Measurements from ENCODE around the gene PBX3. TPM values are rescaled to one million over a fixed set of nuclear protein-coding genes. Genes with fewer than 3 reads are reported as not detected.
A peak's percentile ranks its signal among the peaks of the same experiment; 100 is the strongest.

PBX3 gene
- total RNA-seq, 1 donor from 2014 or later = 6.3 TPM

- H3K27me3 ChIP-seq (ENCODE audit: control insufficient read depth, insufficient read depth, low read length) = no peaks in the 10 kb centered on the region
- TF ChIP-seq CTCF (IDR thresholded peaks at IDR 0.05; ENCODE audit: insufficient read depth, low read length, severe bottlenecking) = no peak
- DNase-seq (ENCODE audit: low read depth) = no peak
- H3K4me3 ChIP-seq (ENCODE audit: low read depth, low read length) = no peak overlapping the region
- H3K36me3 ChIP-seq (ENCODE audit: control insufficient read depth, insufficient read depth, low read length) = no peaks in the 10 kb centered on the region
- FAIRE-seq = peak; percentile 62
These were observed 238.2 kb downstream of the PBX3 start for GRCh38 chr9:125985142-125985997.

GRCh38 chr9:125985998-125986655 is 239.0 kb downstream of the PBX3 start:
- Histone ChIP-seq H3K36me3 (ENCODE audit: control insufficient read depth, insufficient read depth, low read length) (no peaks in the 10 kb centered on the region), H3K4me3 (ENCODE audit: low read depth, low read length) (no peak overlapping the region), H3K27me3 (ENCODE audit: control insufficient read depth, insufficient read depth, low read length) (no peaks in the 10 kb centered on the region)
- DNase-seq (ENCODE audit: low read depth) = no peak
- FAIRE-seq = no peak
- TF ChIP-seq CTCF (IDR thresholded peaks at IDR 0.05; ENCODE audit: insufficient read depth, low read length, severe bottlenecking) = no peak

- no peak for TF ChIP-seq CTCF (IDR thresholded peaks at IDR 0.05; ENCODE audit: insufficient read depth, low read length, severe bottlenecking)
- FAIRE-seq = no peak
- no peaks in the 10 kb centered on the region for H3K27me3 ChIP-seq (ENCODE audit: control insufficient read depth, insufficient read depth, low read length)
- no peak overlapping the region for H3K4me3 ChIP-seq (ENCODE audit: low read depth, low read length)
- no peak for DNase-seq (ENCODE audit: low read depth)
- no peaks in the 10 kb centered on the region for H3K36me3 ChIP-seq (ENCODE audit: control insufficient read depth, insufficient read depth, low read length)
These were observed 239.8 kb downstream of the PBX3 start for GRCh38 chr9:125986966-125987365.

- H3K27me3 ChIP-seq (ENCODE audit: control insufficient read depth, insufficient read depth, low read length) = no peaks in the 10 kb centered on the region
- no peaks in the 10 kb centered on the region for H3K36me3 ChIP-seq (ENCODE audit: control insufficient read depth, insufficient read depth, low read length)
- no peak for TF ChIP-seq CTCF (IDR thresholded peaks at IDR 0.05; ENCODE audit: insufficient read depth, low read length, severe bottlenecking)
- no peak for DNase-seq (ENCODE audit: low read depth)
- no peak overlapping the region for H3K4me3 ChIP-seq (ENCODE audit: low read depth, low read length)
- no peak for FAIRE-seq
These were observed 240.2 kb downstream of the PBX3 start for GRCh38 chr9:125987420-125987819.

- Histone ChIP-seq H3K27me3 (ENCODE audit: control insufficient read depth, insufficient read depth, low read length) (no peaks in the 10 kb centered on the region), H3K4me3 (ENCODE audit: low read depth, low read length) (no peak overlapping the region), H3K36me3 (ENCODE audit: control insufficient read depth, insufficient read depth, low read length) (no peaks in the 10 kb centered on the region)
- no peak for FAIRE-seq
- TF ChIP-seq CTCF (IDR thresholded peaks at IDR 0.05; ENCODE audit: insufficient read depth, low read length, severe bottlenecking) = no peak
- peak; percentile 12 for DNase-seq (ENCODE audit: low read depth)
These were observed 241.4 kb downstream of the PBX3 start for GRCh38 chr9:125988479-125989050.

Measured in bronchial epithelial cell (primary cell).